CD4-positive, alpha-beta T cell (primary cell): ENCODE measurements around the gene SZT2. TPM values are rescaled to one million over a fixed set of nuclear protein-coding genes. Genes with fewer than 3 reads are reported as not detected.
A peak's percentile ranks its signal among the peaks of the same experiment; 100 is the strongest.

ENCODE experiments used
- ATAC-seq: fragments of 200-7000 bp; cut with Tn5 transposase; one replicate; pipeline ENCODE4 v1.10.0; 2022; ENCODE audit warnings: mild to moderate bottlenecking; ENCODE audit not compliant: poor library complexity
- CTCF ChIA-PET: fragments of 350-600 bp; sonication (Branson Sonifier 250); formaldehyde crosslinking; loops from one replicate; lab custom pipeline; 2021; ENCODE audit warnings: antibody characterized with exemption, inconsistent platforms; lab: Charles Lee
- POLR2A ChIA-PET: fragments of 350-600 bp; sonication (Branson Sonifier 250); formaldehyde crosslinking; loops from one replicate; lab custom pipeline; 2021; ENCODE audit warnings: antibody characterized with exemption, inconsistent platforms; lab: Charles Lee
- DNase-seq, 14 experiments: peaks; one replicate each; pipeline ENCODE4 v3.0.0-alpha.2; 2013 to 2020; ENCODE audit warnings: mixed read lengths in 2 of 14
- H3K27ac ChIP-seq, 2 donors: one replicate each; pipeline versions ENCODE4 v1.5.1 to v1.7.0; 2013; ENCODE audit warnings: low read length in 2 of 2, low read depth in 1 of 2, mild to moderate bottlenecking in 1 of 2
- H3K27me3 ChIP-seq, 2 experiments: 1 replicate in 1 of 2; 2 replicates in 1 of 2; pipeline versions ENCODE4 v1.6.1 to v1.7.0; 2013; ENCODE audit warnings: low read length in 2 of 2, control low read depth in 1 of 2, mild to moderate bottlenecking in 1 of 2, moderate library complexity in 1 of 2; ENCODE audit not compliant: insufficient read depth in 2 of 2, control insufficient read depth in 1 of 2
- H3K36me3 ChIP-seq: one replicate; pipeline ENCODE4 v1.6.1; 2013; ENCODE audit warnings: low read length, control low read depth; ENCODE audit not compliant: insufficient read depth
- H3K4me1 ChIP-seq: one replicate; pipeline ENCODE4 v1.6.1; 2013; ENCODE audit warnings: low read length, control low read depth; ENCODE audit not compliant: insufficient read depth
- H3K4me3 ChIP-seq: one replicate; pipeline ENCODE4 v1.5.1; 2013; ENCODE audit warnings: mild to moderate bottlenecking, low read length, moderate library complexity
- H3K9me3 ChIP-seq, 2 experiments: 1 replicate in 1 of 2; 2 replicates in 1 of 2; pipeline versions ENCODE4 v1.6.1 to v1.7.0; 2013; ENCODE audit warnings: low read length in 2 of 2, mild to moderate bottlenecking in 2 of 2, control low read depth in 1 of 2, moderate library complexity in 1 of 2; ENCODE audit not compliant: control insufficient read depth in 1 of 2, insufficient read depth in 1 of 2
- H3K27ac Mint-ChIP-seq: one replicate; pipeline ENCODE4 v1.8.0; 2020; ENCODE audit warnings: mixed read lengths
- H3K27me3 Mint-ChIP-seq: one replicate; pipeline ENCODE4 v1.8.0; 2021; ENCODE audit warnings: mixed read lengths
- H3K36me3 Mint-ChIP-seq: one replicate; pipeline ENCODE4 v1.8.0; 2021; ENCODE audit warnings: low read depth, mixed read lengths
- H3K4me1 Mint-ChIP-seq: one replicate; pipeline ENCODE4 v1.8.0; 2021; ENCODE audit warnings: low read depth, mixed read lengths
- H3K4me3 Mint-ChIP-seq: one replicate; pipeline ENCODE4 v1.8.0; 2020; ENCODE audit warnings: mild to moderate bottlenecking, mixed read lengths
- H3K9me3 Mint-ChIP-seq: one replicate; pipeline ENCODE4 v1.8.0; 2020; ENCODE audit warnings: mixed read lengths
- CTCF ChIP-seq: fragments of 200-600 bp; IDR thresholded peaks from one replicate; pipeline ENCODE4 v1.8.0; 2022; ENCODE audit warnings: antibody characterized with exemption, mild to moderate bottlenecking
- intact Hi-C, 2 experiments: fragments of 100-400 bp; cut with DNase I in 1 of 2; cut with micrococcal nuclease in 1 of 2; formaldehyde crosslinking; loops; one replicate each; pipeline versions ENCODE4 v1.15.1 to v1.9.0; 2023 to 2025; cut with DNase I, micrococcal nuclease
- total RNA-seq, 174 experiments: library from RNA in 2 of 174; stranded (reverse) in 2 of 174; gene quantifications; one replicate each; pipeline ENCODE4 v1.2.3 and lab custom pipeline; 2021 to 2026

SZT2 gene
- total RNA-seq, 2 experiments from 2014 or later: 69.7 to 72.5 TPM

GRCh38 chr1:43350976-43351375, 38.7 kb upstream of the SZT2 start:
- POLR2A ChIA-PET: no interaction called here
- no peak overlapping the region for H3K4me3 ChIP-seq
- CTCF ChIA-PET: no interaction called here
- H3K36me3 Mint-ChIP-seq: no peaks in the 10 kb centered on the region
- no peaks in the 10 kb centered on the region for H3K9me3 Mint-ChIP-seq
- H3K4me1 Mint-ChIP-seq: peaks cover 22% of the 10 kb centered on the region
- peak overlapping the region; percentile 61 for H3K27ac Mint-ChIP-seq
- no peak for ATAC-seq
- no peaks in the 10 kb centered on the region for H3K36me3 ChIP-seq
- H3K4me1 ChIP-seq: peaks cover 8% of the 10 kb centered on the region
- H3K27me3 Mint-ChIP-seq: no peaks in the 10 kb centered on the region
- TF ChIP-seq CTCF: no peak
- H3K27me3 ChIP-seq: no peaks in the 10 kb centered on the region
- H3K27ac ChIP-seq: no peak overlapping the region
- H3K4me3 Mint-ChIP-seq: no peak overlapping the region
- no peaks in the 10 kb centered on the region for H3K9me3 ChIP-seq
- intact Hi-C loops: loop anchor here in 1 of 2 experiments (10.0 kb wide), 3 partner anchors 506 to 624 kb away; partner anchors contain the start of genes ATP6V0B, B4GALT2, C1orf50 and DPH2
- no peak for DNase-seq

- Mint-ChIP-seq H3K9me3 (no peaks in the 10 kb centered on the region), H3K27ac (peak overlapping the region; percentile 61), H3K27me3 (no peaks in the 10 kb centered on the region), H3K4me3 (no peak overlapping the region), H3K36me3 (no peaks in the 10 kb centered on the region), H3K4me1 (peaks cover 22% of the 10 kb centered on the region)
- no peak for DNase-seq
- H3K27me3 ChIP-seq: no peaks in the 10 kb centered on the region
- POLR2A ChIA-PET: no interaction called here
- intact Hi-C loops: loop anchor here in 1 of 2 experiments (10.0 kb wide), 3 partner anchors 507 to 623 kb away; partner anchors contain the start of genes ATP6V0B, B4GALT2, C1orf50 and DPH2
- no peak overlapping the region for H3K27ac ChIP-seq
- no peak for ATAC-seq
- H3K4me3 ChIP-seq: no peak overlapping the region
- H3K4me1 ChIP-seq: peaks cover 8% of the 10 kb centered on the region
- CTCF ChIA-PET: no interaction called here
- TF ChIP-seq CTCF: no peak
- H3K36me3 ChIP-seq: no peaks in the 10 kb centered on the region
- H3K9me3 ChIP-seq: no peaks in the 10 kb centered on the region
These were observed 38.0 kb upstream of the SZT2 start for GRCh38 chr1:43351421-43352350.

GRCh38 chr1:43352351-43352705, 37.4 kb upstream of the SZT2 start:
- ATAC-seq (no peak), DNase-seq (no peak)
- peak overlapping the region; percentile 61 for H3K27ac Mint-ChIP-seq
- no peaks in the 10 kb centered on the region for H3K36me3 Mint-ChIP-seq
- H3K4me1 ChIP-seq: peaks cover 8% of the 10 kb centered on the region
- H3K4me3 Mint-ChIP-seq: no peak overlapping the region
- H3K9me3 ChIP-seq: no peaks in the 10 kb centered on the region
- H3K4me3 ChIP-seq: no peak overlapping the region
- no peak for TF ChIP-seq CTCF
- H3K36me3 ChIP-seq: no peaks in the 10 kb centered on the region
- H3K27me3 Mint-ChIP-seq: no peaks in the 10 kb centered on the region
- H3K27ac ChIP-seq: no peak overlapping the region
- ChIA-PET CTCF (no interaction called here), POLR2A (no interaction called here)
- intact Hi-C loops: loop anchor here in 1 of 2 experiments (10.0 kb wide), 3 partner anchors 508 to 622 kb away; partner anchors contain the start of genes ATP6V0B, B4GALT2, C1orf50 and DPH2
- H3K4me1 Mint-ChIP-seq: peaks cover 22% of the 10 kb centered on the region
- no peaks in the 10 kb centered on the region for H3K9me3 Mint-ChIP-seq
- no peaks in the 10 kb centered on the region for H3K27me3 ChIP-seq
